NCI-H2196 (cell line): Measurements from ENCODE around the gene LMNTD1.
"Not testable (repeated sequence)": the region's sequence is repeated elsewhere in the genome, so short reads cannot be mapped to it uniquely, and the experiment has no call there.

Experiments used
- DNase-seq: peaks from one replicate; lab custom pipeline; 2025; ENCODE audit not compliant: unreplicated experiment; lab: John Stamatoyannopoulos, UW

The LMNTD1 gene, protein sequence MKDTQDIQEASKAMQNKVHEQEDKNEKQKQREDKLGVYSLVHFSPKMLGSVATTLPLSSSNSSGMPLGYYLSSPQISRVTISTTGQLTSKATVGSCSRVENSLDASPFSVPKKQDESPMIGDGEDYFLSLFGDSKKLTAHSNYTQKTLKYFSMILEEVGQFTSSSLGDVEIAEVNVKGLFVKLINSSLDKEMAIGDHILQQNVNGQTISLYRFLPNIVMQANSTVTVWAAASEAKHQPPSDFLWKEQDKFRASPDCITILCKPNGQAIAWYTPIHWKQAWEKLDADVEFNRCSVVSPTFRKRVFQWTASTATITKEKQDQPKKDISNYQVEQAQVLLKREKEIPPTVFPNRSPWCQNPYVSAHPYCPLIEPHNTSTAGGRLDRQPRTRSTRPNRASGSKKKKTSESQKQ

DNA sequence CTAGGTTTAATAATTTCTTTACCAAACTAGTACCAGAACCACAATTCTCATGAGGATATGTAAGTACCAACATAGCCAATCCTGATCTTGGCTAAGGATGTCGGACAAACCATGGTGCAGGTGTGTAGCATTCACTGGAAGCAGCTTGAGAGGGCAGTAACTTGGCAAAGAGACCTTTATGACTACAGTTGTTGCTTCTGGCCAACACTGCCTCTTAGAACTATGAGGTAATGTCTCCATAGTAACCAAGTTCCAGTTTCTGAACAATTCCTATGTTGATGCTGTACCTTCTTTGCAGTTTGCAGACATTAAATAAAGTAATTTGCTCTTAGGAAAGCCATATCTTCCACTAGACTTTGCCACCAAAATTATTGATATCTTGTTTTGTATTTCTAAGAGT lies at the start of gene LMNTD1:
LMNTD1 (minus strand) TSS at position 186 of the 400 bp plus-strand sequence. CDS start 324 bp downstream, outside the sequence.
- DNase-seq = no peak

DNA sequence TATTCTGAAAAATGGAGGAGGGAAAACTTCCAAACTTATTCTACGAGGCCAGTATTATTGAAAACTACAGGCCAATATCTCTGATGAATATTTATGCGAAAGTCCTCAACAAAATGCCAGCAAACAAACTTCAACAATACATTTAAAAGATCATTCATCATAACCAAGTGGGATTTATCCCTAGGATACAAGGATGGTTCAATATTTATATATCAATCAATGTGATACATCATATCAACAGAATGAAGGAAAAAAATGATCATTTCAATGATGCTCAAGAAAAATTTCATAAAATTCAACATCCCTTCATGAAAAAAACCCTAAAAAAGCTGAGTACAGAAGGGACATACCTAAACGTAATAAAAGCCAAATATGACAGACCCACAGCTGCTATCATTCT lies 45.9 kb upstream of the LMNTD1 start:
- no peak for DNase-seq

DNA sequence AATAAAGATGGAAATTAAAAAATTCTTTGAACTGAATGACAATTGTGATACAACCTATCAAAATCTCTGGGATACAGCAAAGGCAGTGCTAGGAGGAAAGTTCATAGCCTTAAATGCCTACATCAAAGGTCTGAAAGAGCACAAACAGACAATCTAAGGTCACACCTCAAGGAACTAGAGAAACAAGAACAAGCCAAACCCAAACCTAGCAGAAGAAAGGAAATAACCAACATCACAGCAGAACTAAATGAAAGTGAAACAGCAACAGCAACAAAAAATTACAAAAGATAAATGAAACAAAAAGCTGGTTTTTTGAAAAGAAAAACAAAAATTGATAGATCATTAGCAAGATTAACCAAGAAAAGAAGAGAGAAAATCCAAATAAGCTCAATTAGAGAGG lies 42.4 kb upstream of the LMNTD1 start:
- not testable (repeated sequence) for DNase-seq

DNA sequence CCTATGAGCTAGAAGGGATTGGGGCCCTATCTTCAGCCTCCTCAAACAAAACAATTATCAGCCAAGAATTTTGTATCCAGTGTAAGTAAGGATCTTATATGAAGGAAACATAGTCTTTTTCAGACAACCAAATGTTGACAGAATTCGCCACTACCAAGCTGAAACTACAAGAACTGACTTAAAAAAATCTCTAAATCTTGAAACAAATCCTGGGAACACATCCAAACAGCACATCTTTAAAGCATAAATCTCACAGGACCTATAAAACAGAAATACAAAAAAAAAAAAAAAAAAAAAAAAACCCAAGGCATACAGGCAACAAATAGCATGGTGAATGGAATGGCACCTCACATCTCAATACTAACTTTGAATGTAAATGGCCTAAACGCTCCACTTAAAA lies 41.3 kb upstream of the LMNTD1 start:
- no peak for DNase-seq

DNA sequence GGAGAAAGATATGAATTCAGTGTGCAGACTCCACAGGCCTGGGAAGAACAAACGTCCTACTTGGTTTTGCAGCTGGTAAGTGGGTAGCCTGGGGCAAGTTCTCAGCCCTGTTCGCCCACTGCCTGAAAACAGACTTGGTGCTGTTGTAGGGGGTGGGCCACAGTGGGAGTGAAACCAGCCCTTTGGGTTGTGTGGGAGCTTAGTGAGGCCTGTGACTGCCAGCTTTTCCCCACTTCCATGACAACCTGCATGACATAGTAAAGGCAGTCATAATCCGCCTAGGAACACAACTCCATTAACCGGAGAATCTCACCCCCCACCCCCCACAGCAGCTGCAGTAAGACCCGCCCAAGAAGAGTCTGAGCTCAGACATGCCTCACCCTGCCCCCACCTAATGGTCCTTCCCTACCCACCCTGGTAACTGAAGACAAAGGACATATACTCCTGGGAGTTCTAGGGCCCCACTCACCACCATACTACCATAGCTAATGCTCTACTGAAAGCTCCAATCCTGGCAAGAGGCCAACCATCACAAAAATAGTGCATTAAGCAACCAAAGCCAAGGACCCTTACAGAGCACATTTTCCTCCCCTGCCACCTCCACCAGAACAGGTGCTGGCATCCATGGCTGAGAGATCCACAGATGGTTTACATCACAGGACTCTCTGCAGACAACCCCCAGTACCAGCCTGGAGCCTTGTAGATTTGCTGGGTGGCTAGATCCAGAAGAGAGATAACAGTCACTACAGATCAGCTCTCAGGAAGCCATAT lies 39.8 kb upstream of the LMNTD1 start:
- no peak for DNase-seq

DNA sequence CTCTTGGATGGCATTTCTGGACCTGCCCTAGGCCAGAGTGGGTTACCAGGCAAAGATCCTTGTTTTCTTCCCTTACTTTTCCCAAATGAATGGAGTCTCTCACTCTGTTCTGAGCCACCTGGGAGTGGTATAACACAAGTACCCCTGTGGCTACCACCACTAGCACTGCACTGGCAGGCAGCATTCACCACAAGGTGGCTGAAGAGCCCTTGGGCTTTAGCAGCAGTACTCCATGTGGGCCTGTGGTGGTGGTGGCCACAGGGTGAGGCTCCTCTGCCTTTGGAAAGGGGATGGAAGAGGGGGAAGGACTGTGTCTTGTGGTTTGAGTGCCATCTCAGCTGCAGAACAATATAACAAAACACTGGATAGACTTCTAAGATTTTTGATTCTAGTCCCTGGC lies 38.1 kb upstream of the LMNTD1 start:
- no peak for DNase-seq

DNA sequence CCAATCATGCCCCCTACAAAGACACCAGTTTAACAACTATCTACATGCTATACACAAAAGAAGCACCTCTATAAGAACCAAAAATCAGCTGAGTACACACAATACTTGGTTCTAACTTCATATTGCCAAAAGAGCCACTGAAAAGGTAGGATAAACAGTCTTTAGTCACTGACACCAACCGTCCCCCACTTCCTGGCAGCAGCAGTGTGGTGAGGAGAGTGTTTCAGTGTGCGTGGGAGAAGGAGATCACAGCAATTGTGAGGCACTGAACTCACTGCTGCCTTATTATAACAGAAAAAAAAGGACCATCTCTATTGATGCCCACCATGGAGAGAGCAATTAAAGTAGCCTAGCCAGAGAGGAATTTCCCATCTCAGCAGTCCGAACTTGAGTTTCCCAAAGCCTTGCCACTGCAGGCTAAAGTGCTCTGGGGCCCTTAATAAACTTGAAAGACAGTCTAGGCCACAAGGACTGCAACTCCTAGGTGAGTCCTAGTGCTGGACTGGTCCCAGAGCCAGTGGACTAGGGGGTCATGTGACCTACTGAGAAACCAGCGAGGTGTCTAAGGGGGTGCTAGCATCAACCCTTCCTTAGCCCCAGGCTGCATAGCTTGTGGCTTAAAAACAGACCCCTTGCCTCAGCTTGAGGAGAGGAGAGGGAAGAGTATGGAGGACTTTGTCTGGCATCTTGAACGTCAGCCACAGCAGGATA lies 37.1 kb upstream of the LMNTD1 start:
- no peak for DNase-seq

DNA sequence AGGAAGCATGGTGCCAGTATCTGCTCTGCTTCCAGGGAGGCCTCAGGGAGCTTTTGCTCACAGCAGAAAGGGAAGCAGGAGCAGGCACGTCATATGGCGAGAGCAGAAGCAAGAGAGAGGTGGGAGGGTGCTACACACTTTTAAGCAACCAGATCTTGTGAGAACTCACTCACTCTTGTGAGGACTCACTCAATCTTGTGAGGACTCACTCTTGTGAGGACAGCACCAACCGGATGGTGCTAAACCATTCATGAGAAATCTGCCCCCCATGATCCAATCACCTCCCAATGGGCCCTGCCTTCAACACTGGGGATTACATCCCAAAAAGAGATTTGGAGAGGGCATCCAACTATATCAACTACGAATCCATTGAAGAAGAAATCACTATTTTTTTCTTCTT lies 34.3 kb upstream of the LMNTD1 start:
- no peak for DNase-seq

DNA sequence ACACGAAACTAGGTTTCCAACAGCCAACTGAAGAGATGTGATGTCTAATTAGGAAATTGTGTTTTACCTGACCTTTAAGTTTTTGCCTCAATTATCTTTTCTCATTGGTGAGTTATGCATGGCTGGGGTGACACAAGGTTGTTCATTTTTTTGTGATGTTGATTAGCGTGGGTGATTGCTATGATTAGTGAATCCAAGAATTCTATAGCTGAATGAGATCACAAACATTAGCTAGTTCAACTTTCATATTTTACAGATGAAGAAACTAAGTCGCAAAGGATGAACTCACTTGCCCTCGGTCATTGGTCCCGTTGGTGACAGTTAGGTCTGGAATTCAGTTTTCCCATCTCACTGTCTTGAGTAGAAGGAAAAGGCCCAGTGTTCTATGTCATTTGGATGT lies 32.6 kb upstream of the LMNTD1 start:
- DNase-seq = no peak

DNA sequence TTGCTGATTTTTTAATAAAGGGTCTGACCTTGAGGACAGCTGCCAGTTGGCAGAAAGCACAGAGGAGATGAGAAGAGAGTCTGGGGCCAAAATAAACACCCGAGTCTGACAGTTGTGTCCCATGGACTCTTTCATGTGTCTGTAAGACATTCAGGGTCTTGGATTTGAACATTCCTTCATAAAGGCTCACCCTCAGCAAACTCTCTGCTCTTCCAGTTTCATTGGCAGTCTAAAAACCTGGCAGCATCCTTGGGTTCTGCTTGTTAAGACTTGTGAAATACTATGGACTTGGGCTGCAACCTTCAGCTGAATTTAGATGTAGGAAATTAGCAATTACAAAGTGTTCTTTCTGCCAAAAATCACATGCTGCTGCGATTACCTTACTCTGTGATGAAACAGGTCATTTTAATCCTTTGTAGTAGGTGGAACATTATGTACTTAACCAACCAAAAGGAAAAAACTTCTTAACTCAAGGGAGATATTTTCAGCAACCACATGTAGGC lies 32.0 kb upstream of the LMNTD1 start:
- no peak for DNase-seq

DNA sequence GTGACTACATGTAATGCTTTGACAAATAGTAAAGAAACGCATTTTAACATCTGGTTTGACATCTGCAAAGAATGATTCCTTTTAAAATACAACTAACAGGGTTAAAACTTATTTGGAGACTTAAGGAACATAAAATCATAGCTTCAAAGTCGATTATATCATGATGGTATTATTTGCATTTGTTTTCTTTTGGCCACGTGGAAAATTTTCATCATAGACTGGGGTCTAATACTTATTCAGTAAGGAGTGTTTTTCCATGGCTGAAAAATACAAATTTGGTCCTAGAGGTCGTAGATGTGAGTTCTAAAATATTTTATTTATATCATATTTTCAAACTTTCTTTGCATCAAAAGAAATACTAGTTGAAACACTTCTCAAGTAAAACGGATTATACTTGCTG lies 31.5 kb upstream of the LMNTD1 start:
- DNase-seq = no peak

DNA sequence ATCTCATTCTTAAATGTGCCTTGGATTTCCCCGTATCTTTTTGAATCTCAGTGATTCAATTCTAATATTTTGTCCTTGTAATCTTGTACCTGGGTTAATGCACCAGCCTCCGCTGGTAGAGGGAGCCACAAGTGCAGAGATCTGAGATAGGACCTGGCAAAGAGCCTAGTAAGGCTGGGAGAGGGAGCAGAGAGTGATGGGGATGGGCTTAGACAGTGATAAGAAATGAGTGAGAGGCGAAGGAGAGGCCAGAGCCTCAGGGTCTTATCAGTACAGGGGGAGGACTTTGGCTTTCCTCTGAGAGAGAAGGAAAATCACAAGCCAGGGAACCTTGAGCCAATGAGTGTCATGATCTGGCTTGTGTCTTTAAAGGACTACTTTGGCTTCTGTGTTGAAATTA lies 30.5 kb upstream of the LMNTD1 start:
- DNase-seq = no peak

DNA sequence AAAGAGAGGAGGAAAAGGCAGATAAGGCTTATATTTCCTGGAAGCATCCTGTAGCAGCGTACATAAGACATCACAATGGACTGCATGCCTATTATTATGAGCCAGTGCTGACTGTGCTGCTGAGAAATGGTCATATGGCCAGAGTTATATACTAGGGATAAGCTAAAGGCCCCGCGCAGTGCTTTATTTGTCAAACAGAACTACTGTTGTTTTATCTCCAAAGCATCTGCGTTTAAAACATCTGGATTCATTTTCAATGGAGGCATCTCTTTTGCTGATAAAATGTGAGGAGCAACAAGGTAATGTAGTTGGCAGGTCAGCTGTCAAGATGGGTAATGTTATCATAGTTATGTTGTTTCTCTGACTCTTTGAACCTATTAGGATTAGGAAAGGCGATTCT lies 28.0 kb upstream of the LMNTD1 start:
- no peak for DNase-seq

DNA sequence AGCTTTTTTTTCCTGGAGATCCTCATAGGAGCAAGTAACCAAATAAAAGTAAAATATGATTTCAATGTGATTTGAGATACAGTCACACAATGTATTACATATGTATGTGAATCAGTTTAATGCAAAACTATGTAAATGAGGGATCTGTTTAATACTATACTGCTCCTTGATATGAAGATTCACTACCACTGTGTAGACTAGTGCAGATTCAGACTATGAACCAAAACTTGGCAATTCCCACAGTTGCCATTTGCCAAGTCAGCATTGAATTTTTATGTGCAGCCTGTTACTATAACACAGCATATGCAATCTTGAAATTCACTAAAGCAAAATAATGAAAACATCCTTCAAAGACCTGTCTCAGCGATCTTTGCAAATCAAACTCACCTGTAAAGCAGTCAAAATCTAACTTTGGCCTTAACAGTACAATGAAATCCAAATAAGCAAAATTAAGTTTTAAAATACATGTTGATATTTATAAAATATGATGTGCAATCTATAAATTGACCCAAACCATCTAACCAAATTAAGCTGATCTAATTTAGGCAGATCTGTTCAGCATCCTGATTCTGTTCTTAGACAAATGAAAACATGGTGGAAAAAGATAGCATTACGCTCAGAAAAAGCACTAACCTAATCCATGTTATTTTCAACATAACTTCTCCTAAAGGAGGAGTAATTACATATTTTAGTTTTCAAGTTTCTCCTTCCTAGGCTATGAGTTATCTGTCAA lies 25.5 kb upstream of the LMNTD1 start:
- DNase-seq = no peak

DNA sequence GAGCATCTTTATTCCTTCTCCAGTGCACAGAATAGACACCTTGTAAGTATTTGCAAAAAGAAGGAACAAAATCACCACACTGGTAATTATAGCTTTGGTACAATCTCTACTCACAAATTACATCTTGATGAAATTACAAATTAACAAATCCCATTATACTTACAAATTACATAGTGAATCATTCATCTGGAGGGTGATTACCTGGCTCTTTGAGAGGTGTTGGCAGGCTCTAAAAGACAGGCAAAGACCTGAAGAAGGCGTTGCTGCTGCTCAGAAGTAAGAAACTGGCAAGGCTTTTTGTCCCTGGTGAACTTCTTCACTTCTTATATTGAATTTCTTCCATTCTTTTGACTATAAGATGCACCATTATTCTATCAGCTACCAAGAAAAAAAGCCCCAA lies 21.7 kb upstream of the LMNTD1 start:
- no peak for DNase-seq

DNA sequence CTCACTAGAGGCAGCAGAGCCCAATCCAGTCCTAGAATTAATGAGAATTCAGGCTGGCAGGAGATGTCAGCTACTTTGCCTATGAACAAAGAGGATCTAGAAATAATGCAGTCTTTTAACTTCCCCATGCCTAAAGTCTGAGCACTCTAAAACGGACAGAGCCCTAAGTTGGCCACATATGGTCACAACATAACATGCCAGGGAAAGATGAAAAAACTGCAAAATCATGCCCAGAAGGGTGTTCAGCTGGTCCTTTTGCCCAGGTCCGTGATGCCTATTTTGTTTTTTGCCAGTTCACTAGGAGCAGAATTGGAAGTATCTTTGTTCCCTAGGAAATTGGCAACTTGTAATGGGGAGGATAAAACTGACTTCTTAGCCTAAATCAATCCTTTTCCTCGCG lies 20.3 kb upstream of the LMNTD1 start:
- DNase-seq = no peak

DNA sequence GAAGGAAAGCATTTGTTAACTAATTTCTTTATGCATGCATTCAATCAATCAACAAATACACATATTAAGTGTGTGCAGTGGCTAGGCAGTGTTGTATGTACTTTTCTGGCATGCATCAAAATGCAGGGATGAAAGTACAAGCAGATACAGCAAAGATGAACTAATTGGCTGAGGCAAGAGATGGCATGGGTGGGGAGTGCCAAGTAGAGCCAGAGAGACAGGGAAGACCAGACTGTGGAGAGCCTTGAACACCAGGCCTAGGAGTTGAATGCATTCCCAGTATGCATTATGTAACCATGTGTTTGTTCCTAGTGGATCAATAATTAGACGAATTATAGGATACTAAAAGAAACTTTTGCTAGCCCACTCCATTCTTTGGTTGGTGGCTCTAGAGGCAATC lies 17.3 kb upstream of the LMNTD1 start:
- no peak for DNase-seq

DNA sequence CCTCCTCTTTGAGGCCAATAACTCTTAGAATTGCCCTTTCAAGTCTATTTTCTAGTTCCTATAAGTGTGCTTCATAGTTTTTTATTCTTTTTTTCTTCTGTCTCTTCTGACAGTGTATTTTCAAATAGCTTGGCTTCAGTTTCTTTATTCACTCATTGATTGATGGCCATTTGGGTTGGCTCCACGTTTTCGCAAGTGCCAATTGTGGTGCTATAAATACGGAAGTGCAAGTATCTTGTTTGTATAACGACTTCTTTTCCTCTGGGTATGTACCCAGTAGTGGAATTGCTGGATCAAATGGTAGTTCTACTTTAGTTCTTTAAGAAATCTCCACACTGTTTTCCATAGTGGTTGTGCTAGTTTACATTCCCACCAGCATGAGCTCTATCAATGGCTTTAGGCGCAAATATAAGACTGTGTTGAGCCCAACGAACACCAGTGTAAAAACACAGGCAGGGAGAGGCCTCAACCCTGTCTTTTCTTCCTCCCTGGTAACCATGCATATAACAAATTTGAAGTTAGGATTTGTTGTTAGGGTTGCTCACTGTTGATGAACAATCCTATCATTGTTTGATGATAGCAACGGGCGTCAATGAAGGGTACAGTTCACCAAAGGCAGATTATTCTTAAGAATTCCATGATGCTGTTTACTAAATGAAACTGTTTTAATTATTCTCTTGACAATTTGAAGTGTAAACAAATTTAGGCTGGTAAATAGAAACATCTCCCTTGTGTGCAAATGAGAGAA lies 13.3 kb upstream of the LMNTD1 start:
- DNase-seq = no peak

DNA sequence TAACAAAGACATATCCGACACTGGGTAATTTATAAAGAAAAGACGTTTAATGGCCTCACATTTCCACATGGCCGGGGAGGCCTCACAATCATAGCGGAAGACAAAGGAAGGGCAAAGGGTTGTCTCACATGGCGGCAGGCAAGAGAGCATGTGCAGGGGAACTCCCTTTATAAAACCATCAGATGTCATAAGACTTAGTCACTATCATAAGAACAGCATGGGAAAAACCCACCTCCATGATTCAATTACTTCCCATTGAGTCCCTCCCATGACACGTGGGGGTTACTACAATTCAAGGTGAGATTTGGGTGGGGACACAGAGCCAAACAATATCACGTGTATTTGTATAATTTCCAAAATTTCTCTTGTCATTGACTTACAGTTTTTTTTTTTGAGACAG lies 5.5 kb upstream of the LMNTD1 start:
- no peak for DNase-seq

DNA sequence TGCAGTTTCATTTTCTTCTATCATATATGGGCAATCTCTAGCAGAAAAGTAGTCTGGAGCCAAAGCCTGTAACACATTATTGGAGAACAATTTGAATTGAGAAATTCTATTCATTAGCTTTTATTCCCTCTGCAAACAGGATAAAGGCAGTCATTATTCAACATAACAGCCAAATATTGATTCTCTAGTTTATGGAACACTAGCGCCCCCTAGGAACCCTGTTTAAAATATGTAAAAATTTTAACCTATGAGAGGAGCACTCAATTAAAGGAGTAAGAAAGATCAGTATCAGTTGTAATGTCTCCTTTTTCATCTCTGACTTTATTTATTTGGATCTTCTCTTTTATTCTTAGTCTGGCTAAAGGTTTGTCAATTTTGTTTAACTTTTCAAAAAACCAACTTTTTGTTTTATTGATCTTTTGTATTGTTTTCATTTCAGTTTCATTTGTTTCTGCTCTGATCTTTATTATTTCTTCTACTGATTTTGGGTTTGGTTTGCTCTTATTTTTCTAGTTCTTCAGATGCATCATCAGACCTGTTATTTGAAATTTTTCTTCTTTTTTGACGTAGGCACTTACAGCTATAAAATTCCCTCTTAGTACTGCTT lies 4.8 kb upstream of the LMNTD1 start:
- peak; percentile 65 for DNase-seq
